Measurements from ENCODE around the gene CA14.
A peak's percentile ranks its signal among the peaks of the same experiment; 100 is the strongest.
"Not testable (repeated sequence)": the region's sequence is repeated elsewhere in the genome, so short reads cannot be mapped to it uniquely, and the experiment has no call there.

The CA14 gene

GRCh38 chr1:150281758-150282557, 24.4 kb downstream of the CA14 start, which contains the start of gene CIART:
Gene CIART (plus strand): TSS chr1:150282554. CDS start chr1:150283268, 714 bp downstream.
- DNase-seq: peak; percentile 96

GRCh38 chr1:150282558-150282958, 25.0 kb downstream of the CA14 start:
- no peak for DNase-seq

- DNase-seq: no peak
Observed at GRCh38 chr1:150283260-150283659, 25.7 kb downstream of the CA14 start.

GRCh38 chr1:150288382-150288781, 30.8 kb downstream of the CA14 start:
- no peak for DNase-seq

GRCh38 chr1:150288822-150289221, 31.2 kb downstream of the CA14 start:
- no peak for DNase-seq

- peak; percentile 96 for DNase-seq
Observed at GRCh38 chr1:150293433-150294253, 36.1 kb downstream of the CA14 start, which contains the start of gene MRPS21. Gene MRPS21 (plus strand): TSS chr1:150293861. CDS start chr1:150294367, 506 bp downstream.

- no peak for DNase-seq
Observed at GRCh38 chr1:150295476-150295875, 37.9 kb downstream of the CA14 start.

GRCh38 chr1:150299716-150300115, 42.1 kb downstream of the CA14 start:
- no peak for DNase-seq

GRCh38 chr1:150302338-150302737, 44.8 kb downstream of the CA14 start:
- no peak for DNase-seq

- no peak for DNase-seq
Observed at GRCh38 chr1:150302902-150303301, 45.3 kb downstream of the CA14 start.

GRCh38 chr1:150308585-150308984, 51.0 kb downstream of the CA14 start:
- DNase-seq: not testable (repeated sequence)

- peak; percentile 64 for DNase-seq
Observed at GRCh38 chr1:150309758-150310508, 52.4 kb downstream of the CA14 start.

- no peak for DNase-seq
Observed at GRCh38 chr1:150311762-150312161, 54.2 kb downstream of the CA14 start.

Data from femur (tissue), 1 donor.